NCI-H69 (cell line): ENCODE data around the gene GSTT2.
"Not testable (repeated sequence)": the region's sequence is repeated elsewhere in the genome, so short reads cannot be mapped to it uniquely, and the experiment has no call there.

Source experiments
- DNase-seq: peaks from one replicate; lab custom pipeline; 2025; lab: John Stamatoyannopoulos, UW

The GSTT2 gene

DNA sequence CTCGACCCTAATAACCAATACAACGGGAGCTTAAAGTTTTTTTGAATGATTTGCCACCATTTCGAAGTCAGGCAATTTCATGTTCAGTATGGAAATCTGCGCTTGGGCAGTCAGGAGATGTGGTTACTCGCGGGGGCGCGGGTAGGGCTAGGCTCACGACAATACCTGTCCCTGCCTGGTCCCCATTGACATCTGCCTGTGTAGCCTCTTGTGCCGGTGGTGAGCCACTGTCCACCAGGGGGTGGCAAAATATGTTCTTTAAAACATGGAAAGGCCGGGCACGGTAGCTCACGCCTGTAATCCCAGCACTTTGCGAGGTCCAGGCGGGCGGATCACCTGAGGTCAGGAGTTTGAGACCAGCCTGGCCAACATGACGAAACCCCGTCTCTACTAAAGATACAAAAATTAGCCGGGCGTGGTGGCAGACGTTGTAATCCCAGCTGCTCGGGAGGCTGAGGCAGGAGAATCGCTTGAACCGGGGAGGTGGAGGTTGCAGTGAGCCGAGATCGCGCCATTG lies 5.0 kb upstream of the GSTT2 start:
- DNase-seq: not testable (repeated sequence)

DNA sequence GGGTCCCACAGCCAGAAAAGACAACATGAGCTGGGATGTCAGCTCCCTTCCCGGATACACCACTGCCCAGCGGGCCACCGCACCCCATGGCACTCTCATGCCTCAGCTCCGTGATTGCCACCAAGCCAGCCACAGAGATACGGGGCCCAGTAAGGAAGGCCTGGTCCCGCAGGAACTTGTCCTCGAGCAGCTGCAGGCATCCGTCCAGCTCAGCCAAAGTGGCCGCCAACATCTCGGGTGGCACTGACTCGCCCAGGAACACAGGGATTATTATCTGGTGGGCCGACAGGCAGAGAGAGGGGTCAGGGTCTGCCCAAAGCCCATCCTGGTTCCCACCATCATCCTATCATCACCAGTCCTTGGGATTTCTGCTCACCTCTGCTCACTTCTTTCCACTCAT lies 2.6 kb upstream of the GSTT2 start:
- DNase-seq: not testable (repeated sequence)

- not testable (repeated sequence) for DNase-seq
These were observed 633 bp downstream of the GSTT2 start for GRCh38 chr22:23980567-23980966.

GRCh38 chr22:23984430-23984829 lies 4.5 kb downstream of the GSTT2 start:
- peak; percentile 30 for DNase-seq

DNA sequence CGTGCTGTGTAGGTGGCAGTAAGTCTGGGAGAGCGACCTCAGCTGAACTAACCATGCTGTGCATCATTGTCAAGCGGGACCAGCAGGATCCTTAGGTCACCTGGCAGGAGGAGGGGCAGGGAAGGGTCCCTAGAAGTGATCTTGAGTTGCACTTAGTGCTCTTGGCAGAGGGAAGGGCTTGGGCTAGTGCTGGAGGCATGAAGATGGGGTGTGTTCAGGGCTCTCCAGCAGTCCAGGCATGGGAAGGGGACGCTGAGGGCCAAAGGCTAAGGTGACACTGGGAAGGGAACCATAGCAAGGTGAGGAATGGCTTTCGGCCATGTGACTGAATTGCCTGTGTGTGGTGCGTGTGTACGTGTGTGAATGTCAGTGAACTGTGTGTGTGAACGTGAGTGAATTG lies 6.2 kb downstream of the GSTT2 start:
- DNase-seq: not testable (repeated sequence)

DNA sequence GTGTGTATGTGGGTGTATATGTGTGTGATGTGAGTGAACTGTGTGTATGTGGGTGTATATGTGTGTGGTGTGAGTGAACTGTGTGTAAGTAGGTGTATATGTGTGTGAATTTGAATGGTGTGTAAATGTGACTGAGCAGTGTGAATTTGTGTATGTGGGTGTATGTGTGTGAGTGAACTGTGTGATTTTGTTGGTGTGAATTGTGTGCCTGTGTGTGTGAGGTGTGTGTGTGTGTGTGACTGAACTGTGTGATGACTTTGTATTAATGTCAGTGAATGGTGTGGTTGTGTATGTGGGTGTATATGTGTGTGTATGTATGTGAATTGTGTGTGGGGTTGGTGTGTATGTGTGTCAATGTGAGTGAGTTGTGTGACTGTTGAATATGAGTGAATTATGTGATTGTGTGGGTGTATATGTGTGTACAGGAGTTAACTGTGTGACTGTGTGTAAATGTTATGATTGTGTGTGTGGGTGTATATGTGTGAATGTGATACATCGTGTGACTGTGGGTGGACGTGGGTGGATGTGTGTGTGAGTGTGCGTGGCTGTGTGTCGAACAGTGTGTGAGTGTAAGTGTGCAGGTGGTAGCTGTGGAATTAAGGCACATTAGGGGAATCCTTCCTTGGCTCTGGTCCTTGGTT lies 6.7 kb downstream of the GSTT2 start:
- not testable (repeated sequence) for DNase-seq

GRCh38 chr22:23989583-23990244 lies 9.8 kb downstream of the GSTT2 start:
- DNase-seq: not testable (repeated sequence)

GRCh38 chr22:23993080-23993479 lies 13.1 kb downstream of the GSTT2 start:
- DNase-seq: not testable (repeated sequence)

- DNase-seq: not testable (repeated sequence)
These were observed 13.7 kb downstream of the GSTT2 start for GRCh38 chr22:23993581-23994177.

- DNase-seq: no peak
These were observed 17.2 kb downstream of the GSTT2 start for GRCh38 chr22:23997092-23997491.

GRCh38 chr22:23999779-24000178 lies 19.8 kb downstream of the GSTT2 start:
- DNase-seq: not testable (repeated sequence)

DNA sequence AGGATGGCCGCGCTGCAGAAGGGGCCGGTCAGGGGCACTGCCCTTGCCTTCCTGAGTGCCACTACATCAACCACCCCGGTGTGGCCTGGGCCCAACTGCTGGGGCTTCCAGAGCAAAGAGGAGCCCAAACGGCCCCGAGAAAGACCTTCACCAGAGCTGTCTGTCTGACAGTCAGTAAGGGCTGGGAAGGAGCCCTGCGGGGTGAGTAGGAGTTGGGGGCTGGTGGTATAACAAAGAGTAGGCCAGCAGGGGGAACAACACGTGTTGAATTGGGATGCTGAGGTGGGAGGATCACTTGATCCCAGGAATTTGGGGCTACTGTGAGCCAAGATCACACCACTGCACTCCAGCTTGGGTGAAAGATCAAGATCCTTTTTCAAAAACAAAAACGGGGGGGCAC lies 21.4 kb downstream of the GSTT2 start:
- no peak for DNase-seq

DNA sequence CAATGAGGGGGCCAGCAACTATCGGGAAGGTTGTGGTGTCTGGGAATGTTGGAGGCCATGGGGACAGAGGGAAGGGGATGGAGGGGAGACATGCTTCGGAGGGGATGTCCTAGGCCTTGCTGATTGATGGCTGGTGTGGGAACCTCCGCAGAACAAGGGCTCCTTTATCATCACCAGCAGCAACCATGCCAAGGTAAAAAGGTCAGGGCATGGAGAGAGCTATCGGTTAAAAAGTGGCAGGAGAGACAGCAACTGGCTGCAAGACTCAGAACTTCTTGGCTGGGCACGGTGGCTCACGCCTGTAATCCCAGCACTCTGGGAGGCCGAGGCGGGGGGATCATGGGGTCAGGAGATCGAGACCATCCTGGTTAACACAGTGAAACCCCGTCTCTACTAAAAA lies 22.3 kb downstream of the GSTT2 start:
- DNase-seq: no peak

DNA sequence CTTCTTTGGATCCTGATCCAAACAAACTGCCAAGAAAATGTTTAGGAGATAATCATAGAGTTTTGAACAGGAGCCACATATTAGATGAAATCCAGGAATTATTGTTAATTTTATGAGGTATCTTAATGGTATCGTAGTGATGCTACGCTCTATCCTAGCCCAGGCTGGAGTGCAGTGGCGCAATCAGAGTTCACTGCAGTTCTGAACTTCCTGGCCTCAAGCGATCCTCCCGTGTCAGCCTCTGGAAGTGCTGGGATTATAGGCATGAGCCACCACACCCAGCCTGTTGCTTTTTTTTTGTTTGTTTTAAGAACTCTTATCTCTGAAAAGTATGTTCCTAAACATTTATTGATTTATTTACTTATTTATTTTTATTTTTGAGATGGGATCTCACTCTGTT lies 22.9 kb downstream of the GSTT2 start:
- no peak for DNase-seq

- DNase-seq: no peak
These were observed 24.0 kb downstream of the GSTT2 start for GRCh38 chr22:24003887-24004286.

DNA sequence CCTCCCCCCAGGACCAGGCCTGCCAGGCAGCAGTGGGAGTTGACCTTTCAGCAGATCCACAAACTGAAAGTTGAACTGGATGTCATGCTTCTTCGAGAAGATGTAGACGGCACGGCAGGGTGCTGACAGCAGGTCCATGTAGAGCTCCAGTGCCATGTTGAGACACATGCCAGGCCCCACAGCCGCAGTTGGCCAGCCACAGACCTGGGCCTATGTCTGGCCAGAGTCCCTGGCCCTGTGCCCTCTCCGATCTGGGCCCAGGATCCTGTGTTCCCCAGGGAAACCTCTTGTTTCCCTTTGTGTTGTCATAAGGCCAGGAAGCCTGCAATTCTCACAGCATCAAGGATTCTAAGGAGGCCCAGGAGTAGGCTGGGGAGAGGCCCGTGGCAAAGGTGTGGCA lies 25.3 kb downstream of the GSTT2 start, which contains the start of gene GSTT4:
Gene GSTT4 (minus strand): TSS at position 253 of the 400 bp plus-strand sequence. CDS start 97 bp downstream, at position 156.
- peak; percentile 28 for DNase-seq

DNA sequence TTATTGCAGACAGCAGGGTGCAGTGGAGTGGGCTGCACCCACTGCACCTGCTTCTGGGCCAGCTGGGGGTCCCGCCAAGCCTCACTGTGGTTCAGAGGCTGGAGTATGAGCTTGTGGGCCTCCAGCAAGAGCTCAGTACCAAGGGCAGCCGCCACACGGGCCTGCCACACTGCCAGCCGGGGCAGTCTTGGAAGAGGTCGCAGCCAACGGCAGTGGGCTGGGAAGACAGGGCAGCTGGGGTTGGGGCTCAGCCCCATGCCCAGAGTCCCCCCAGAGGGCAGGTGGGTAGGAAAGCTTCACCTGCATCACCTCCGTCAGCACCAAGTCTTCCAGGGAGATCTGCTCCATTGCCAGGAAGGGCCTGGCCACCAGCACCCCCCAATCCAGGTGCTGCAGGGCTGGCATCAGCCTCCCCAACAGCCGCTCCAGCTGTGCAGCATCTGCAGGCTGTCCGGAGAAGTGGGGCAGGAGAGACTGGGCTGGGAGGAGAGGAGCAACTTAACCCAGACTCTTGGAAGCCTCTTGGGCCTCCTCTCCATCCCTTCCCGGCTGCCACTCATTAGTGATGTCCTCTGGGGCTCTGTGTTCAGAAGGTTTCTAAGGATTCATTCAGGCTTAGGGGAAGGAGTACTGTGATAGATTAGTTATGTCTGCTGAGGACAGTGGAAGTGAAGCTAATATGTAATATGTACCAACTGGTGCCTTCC lies 26.4 kb downstream of the GSTT2 start:
- no peak for DNase-seq

- no peak for DNase-seq
These were observed 26.9 kb downstream of the GSTT2 start for GRCh38 chr22:24006914-24007214.

DNA sequence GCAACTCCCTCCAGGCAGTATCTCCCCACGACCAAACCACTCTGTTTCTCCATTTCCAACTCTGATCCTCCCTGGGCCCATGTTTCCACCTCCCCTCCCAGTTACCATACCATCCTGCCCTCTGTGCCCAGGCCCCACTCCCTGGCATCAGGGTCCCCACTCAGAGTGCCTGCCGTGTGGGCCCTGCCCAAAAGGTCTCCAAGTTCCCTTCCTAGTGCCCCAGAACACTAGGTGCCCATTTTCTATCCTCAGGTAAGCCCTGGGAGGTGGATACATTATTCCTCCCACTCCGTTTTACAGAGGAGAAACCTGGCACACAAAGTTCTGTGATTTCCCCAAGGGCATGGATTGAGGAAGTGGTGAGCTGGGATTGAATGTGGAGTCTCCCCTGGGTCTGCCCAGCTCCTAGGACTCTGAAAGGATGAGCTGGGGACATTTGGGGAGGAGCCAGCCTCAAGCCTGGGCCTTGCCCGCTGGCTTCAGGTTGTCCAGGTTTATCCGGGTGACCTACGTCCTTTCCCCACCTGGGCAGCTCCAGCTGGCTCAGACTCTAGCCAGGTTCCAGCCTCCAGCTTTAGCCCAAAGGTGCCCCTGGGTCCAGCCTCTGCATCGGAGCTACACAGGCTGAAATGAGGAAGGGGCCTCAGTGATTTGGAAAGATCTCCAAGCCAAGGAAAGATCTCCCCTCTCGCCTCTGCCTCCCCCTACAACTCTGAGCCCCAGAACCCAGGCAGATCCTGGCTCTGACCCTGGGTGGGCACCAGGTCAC lies 27.5 kb downstream of the GSTT2 start:
- DNase-seq: peak; percentile 22

DNA sequence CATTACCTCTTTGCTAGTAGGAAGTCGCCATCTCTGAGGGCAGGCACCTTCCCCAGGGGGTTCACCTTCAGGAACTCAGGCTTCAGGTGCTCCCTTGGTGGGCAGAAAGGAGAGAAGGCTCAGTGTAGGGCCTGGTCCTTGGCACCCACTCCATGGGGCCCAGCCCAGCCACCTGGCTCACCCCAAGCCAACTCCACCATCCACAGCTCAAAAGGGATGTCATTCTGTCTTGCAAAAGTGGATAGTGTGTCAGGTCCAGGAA lies 28.0 kb downstream of the GSTT2 start:
- peak; percentile 39 for DNase-seq

- no peak for DNase-seq
These were observed 28.7 kb downstream of the GSTT2 start for GRCh38 chr22:24008381-24009226.
